ENCODE measurements around the gene NALCN.

Gene NALCN

DNA sequence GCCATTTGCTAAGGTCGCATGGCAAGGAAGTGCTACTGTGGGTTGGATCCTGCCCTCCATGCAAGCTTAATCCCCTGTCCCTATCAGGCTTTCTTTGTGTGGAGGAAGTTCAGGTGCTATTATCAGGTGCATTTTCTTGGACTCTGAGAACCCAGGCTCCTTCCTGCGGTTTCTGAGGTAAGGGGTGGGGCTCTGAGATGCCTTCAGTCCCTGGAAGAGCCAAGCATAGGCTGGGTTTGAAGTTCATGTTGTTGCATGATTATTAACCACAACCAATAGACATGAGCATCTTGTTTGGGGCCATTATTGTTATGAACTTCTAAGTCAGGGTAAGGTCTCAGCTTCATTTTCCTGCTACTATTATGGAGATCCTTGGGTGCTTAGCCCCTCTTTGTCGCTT is 109.5 kb downstream of the NALCN start:
- Histone ChIP-seq H3K36me3 (ENCODE audit: control insufficient read depth in 2 of 2, insufficient read depth in 1 of 2, low read length in 2 of 2) (no peaks in the 10 kb centered on the region), H3K4me1 (ENCODE audit: control insufficient read depth, insufficient read depth, low read length) (no peaks in the 10 kb centered on the region), H3K27ac (ENCODE audit: extremely low read depth, low read depth, low read length) (no peak overlapping the region), H3K4me3 (ENCODE audit: low read depth, low read length) (no peak overlapping the region), H3K9me3 (ENCODE audit: control insufficient read depth, insufficient read depth, low read depth, low read length) (no peaks in the 10 kb centered on the region)
- POLR2A ChIA-PET = no interaction called here
- CTCF ChIA-PET = no interaction called here
- TF ChIP-seq ZNF571 (tag by site-specific recombination; IDR thresholded peaks at IDR 0.05) (no peak), ZNF37A (tag by site-specific recombination; IDR thresholded peaks at IDR 0.05) (no peak), ZNF350 (tag by site-specific recombination; IDR thresholded peaks at IDR 0.05) (no peak), IKZF3 (tag by site-specific recombination; IDR thresholded peaks at IDR 0.05) (no peak), ZXDB (tag by site-specific recombination; IDR thresholded peaks at IDR 0.05) (no peak)

DNA sequence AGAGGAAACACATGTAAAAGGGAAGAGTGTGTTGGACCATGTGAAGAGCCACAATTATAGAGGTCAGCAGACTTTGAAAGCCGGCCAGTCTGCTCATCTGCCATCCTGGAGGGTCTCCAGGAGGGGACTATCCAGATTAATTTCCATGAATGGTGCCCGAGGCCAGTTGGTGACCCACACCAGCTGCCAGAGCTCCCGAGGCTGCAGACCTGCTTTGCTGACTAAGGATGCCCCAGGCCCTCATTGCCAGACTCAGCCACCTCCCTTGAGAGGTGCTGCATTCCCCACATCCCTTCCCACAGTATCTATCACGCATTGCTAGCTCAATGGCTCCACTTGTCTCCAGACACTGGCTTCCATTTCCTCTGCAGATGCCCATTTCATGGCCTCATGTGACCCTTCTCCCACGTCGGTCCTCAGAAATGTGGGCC is 110.3 kb downstream of the NALCN start:
- ChIA-PET POLR2A (no interaction called here), CTCF (no interaction called here)
- Histone ChIP-seq H3K4me3 (ENCODE audit: low read depth, low read length) (no peak overlapping the region), H3K9me3 (ENCODE audit: control insufficient read depth, insufficient read depth, low read depth, low read length) (no peaks in the 10 kb centered on the region), H3K27ac (ENCODE audit: extremely low read depth, low read depth, low read length) (no peak overlapping the region), H3K36me3 (ENCODE audit: control insufficient read depth in 2 of 2, insufficient read depth in 1 of 2, low read length in 2 of 2) (no peaks in the 10 kb centered on the region), H3K4me1 (ENCODE audit: control insufficient read depth, insufficient read depth, low read length) (no peaks in the 10 kb centered on the region)
- TF ChIP-seq ZNF837 (tag by site-specific recombination; IDR thresholded peaks at IDR 0.05) = no peak
- TF ChIP-seq, protein P1, sequence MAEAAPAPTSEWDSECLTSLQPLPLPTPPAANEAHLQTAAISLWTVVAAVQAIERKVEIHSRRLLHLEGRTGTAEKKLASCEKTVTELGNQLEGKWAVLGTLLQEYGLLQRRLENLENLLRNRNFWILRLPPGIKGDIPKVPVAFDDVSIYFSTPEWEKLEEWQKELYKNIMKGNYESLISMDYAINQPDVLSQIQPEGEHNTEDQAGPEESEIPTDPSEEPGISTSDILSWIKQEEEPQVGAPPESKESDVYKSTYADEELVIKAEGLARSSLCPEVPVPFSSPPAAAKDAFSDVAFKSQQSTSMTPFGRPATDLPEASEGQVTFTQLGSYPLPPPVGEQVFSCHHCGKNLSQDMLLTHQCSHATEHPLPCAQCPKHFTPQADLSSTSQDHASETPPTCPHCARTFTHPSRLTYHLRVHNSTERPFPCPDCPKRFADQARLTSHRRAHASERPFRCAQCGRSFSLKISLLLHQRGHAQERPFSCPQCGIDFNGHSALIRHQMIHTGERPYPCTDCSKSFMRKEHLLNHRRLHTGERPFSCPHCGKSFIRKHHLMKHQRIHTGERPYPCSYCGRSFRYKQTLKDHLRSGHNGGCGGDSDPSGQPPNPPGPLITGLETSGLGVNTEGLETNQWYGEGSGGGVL (tag by site-specific recombination; IDR thresholded peaks at IDR 0.05) = no peak
- TF ChIP-seq ZNF341 (tag by site-specific recombination; IDR thresholded peaks at IDR 0.05; ENCODE audit: low read depth) = no peak
- TF ChIP-seq ZNF354C (tag by site-specific recombination; IDR thresholded peaks at IDR 0.05; ENCODE audit: borderline replicate concordance, low read depth) = no peak
- TF ChIP-seq, protein P2, sequence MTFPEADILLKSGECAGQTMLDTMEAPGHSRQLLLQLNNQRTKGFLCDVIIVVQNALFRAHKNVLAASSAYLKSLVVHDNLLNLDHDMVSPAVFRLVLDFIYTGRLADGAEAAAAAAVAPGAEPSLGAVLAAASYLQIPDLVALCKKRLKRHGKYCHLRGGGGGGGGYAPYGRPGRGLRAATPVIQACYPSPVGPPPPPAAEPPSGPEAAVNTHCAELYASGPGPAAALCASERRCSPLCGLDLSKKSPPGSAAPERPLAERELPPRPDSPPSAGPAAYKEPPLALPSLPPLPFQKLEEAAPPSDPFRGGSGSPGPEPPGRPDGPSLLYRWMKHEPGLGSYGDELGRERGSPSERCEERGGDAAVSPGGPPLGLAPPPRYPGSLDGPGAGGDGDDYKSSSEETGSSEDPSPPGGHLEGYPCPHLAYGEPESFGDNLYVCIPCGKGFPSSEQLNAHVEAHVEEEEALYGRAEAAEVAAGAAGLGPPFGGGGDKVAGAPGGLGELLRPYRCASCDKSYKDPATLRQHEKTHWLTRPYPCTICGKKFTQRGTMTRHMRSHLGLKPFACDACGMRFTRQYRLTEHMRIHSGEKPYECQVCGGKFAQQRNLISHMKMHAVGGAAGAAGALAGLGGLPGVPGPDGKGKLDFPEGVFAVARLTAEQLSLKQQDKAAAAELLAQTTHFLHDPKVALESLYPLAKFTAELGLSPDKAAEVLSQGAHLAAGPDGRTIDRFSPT (tag by site-specific recombination; IDR thresholded peaks at IDR 0.05) = no peak
- TF ChIP-seq KLF16 (tag by site-specific recombination; IDR thresholded peaks at IDR 0.05) = no peak
- no peak for TF ChIP-seq GLIS2 (tag by site-specific recombination; IDR thresholded peaks at IDR 0.05)
- no peak for TF ChIP-seq ZNF146 (tag by site-specific recombination; IDR thresholded peaks at IDR 0.05)
- TF ChIP-seq ZNF768 (tag by site-specific recombination; IDR thresholded peaks at IDR 0.05) = no peak
- no peak for TF ChIP-seq ZNF140 (tag by site-specific recombination; IDR thresholded peaks at IDR 0.05)
- TF ChIP-seq TCF7L2 (IDR thresholded peaks at IDR 0.05; ENCODE audit: borderline replicate concordance, low read depth, low read length) = no peak
- TF ChIP-seq ZNF274 (IDR thresholded peaks at IDR 0.05; ENCODE audit: low read length) = no peak
- TF ChIP-seq ZNF274 (tag by site-specific recombination; IDR thresholded peaks at IDR 0.05; ENCODE audit: borderline replicate concordance) = no peak
- TF ChIP-seq ZNF521 (tag by site-specific recombination; IDR thresholded peaks at IDR 0.05) = no peak
- no peak for TF ChIP-seq FEZF1 (tag by site-specific recombination; IDR thresholded peaks at IDR 0.05)
- TF ChIP-seq, protein P3, sequence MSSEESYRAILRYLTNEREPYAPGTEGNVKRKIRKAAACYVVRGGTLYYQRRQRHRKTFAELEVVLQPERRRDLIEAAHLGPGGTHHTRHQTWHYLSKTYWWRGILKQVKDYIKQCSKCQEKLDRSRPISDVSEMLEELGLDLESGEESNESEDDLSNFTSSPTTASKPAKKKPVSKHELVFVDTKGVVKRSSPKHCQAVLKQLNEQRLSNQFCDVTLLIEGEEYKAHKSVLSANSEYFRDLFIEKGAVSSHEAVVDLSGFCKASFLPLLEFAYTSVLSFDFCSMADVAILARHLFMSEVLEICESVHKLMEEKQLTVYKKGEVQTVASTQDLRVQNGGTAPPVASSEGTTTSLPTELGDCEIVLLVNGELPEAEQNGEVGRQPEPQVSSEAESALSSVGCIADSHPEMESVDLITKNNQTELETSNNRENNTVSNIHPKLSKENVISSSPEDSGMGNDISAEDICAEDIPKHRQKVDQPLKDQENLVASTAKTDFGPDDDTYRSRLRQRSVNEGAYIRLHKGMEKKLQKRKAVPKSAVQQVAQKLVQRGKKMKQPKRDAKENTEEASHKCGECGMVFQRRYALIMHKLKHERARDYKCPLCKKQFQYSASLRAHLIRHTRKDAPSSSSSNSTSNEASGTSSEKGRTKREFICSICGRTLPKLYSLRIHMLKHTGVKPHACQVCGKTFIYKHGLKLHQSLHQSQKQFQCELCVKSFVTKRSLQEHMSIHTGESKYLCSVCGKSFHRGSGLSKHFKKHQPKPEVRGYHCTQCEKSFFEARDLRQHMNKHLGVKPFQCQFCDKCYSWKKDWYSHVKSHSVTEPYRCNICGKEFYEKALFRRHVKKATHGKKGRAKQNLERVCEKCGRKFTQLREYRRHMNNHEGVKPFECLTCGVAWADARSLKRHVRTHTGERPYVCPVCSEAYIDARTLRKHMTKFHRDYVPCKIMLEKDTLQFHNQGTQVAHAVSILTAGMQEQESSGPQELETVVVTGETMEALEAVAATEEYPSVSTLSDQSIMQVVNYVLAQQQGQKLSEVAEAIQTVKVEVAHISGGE (tag by site-specific recombination; conservative IDR thresholded peaks at IDR 0.05; ENCODE audit: low read depth) = no peak
- no peak for TF ChIP-seq ZNF610 (tag by site-specific recombination; IDR thresholded peaks at IDR 0.05; ENCODE audit: borderline replicate concordance)
- TF ChIP-seq, protein P4, sequence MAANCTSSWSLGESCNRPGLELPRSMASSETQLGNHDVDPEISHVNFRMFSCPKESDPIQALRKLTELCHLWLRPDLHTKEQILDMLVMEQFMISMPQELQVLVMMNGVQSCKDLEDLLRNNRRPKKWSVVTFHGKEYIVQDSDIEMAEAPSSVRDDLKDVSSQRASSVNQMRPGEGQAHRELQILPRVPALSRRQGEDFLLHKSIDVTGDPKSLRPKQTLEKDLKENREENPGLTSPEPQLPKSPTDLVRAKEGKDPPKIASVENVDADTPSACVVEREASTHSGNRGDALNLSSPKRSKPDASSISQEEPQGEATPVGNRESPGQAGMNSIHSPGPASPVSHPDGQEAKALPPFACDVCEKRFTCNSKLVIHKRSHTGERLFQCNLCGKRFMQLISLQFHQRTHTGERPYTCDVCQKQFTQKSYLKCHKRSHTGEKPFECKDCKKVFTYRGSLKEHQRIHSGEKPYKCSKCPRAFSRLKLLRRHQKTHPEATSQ (tag by site-specific recombination; IDR thresholded peaks at IDR 0.05) = no peak

Measured in HEK293 (cell line).